Stomach (tissue), 9 donors: Measurements from ENCODE around the gene LURAP1L. TPM values are rescaled to one million over a fixed set of nuclear protein-coding genes. Genes with fewer than 3 reads are reported as not detected.

ENCODE experiments used
- DNase-seq, 2 donors: peaks; one replicate each; pipeline versions ENCODE4 v3.0.0 to v3.0.0-alpha.2; 2013 to 2019
- H3K27ac ChIP-seq, 5 donors: fragments of 200-600 bp in 4 of 5; sonication (generic) in 4 of 5; one replicate each; pipeline ENCODE4 v1.5.1; 2013 to 2019; ENCODE audit warnings: mild to moderate bottlenecking in 1 of 5, moderate library complexity in 1 of 5
- H3K27me3 ChIP-seq, 3 donors: fragments of 200-600 bp; sonication (generic); one replicate each; pipeline ENCODE4 v1.5.1; 2017 to 2019; ENCODE audit warnings: mixed run types in 1 of 3
- H3K36me3 ChIP-seq, 4 donors: fragments of 200-600 bp; sonication (generic); 1 replicate in 3 of 4; 2 replicates in 1 of 4; pipeline ENCODE4 v1.5.1; 2016 to 2019
- H3K4me1 ChIP-seq, 4 donors: fragments of 200-600 bp; sonication (generic); one replicate each; pipeline ENCODE4 v1.5.1; 2016 to 2019
- H3K4me3 ChIP-seq, 4 donors: fragments of 200-600 bp; sonication (generic) in 3 of 4; one replicate each; pipeline ENCODE4 v1.5.1; 2016 to 2019; ENCODE audit warnings: mild to moderate bottlenecking in 1 of 4
- H3K9me3 ChIP-seq, 4 donors: fragments of 200-600 bp; sonication (generic); one replicate each; pipeline ENCODE4 v1.5.1; 2016 to 2019
- CTCF ChIP-seq, 7 experiments: fragments of 450-650 bp in 4 of 7; fragments of 200-600 bp in 3 of 7; sonication (generic) in 3 of 7; IDR thresholded peaks; one replicate each; pipeline ENCODE4 v1.5.1; 2016 to 2019; ENCODE audit warnings: antibody characterized with exemption in 7 of 7, control low read depth in 2 of 7, mild to moderate bottlenecking in 1 of 7
- EP300 ChIP-seq: sonication (generic); formaldehyde crosslinking; IDR thresholded peaks from one replicate; pipeline ENCODE4 v1.6.1; 2017; ENCODE audit warnings: antibody characterized with exemption
- POLR2A ChIP-seq, 4 donors: fragments of 450-650 bp; IDR thresholded peaks; one replicate each; pipeline ENCODE4 v1.6.1; 2016; ENCODE audit warnings: antibody characterized with exemption in 4 of 4, control low read depth in 2 of 4, mild to moderate bottlenecking in 1 of 4, moderate library complexity in 1 of 4
- POLR2AphosphoS5 ChIP-seq, 3 donors: sonication (generic); formaldehyde crosslinking; IDR thresholded peaks; one replicate each; pipeline ENCODE4 v1.6.1; 2016; ENCODE audit warnings: antibody characterized with exemption in 3 of 3
- WGBS, 5 donors: extraction: QIAGEN DNeasy Blood & Tissue Kit in 3 of 5; methylation state at CpG; one replicate each; pipeline versions ENCODE4 v1.1.5 to v1.1.7; 2013 to 2018; 5-methylcytosine and 5-hydroxymethylcytosine counted together
- intact Hi-C: fragments of 100-400 bp; cut with DNase I; formaldehyde crosslinking; loops from one replicate; pipeline ENCODE4 v1.15.1; 2023; ENCODE audit warnings: low total_unique reads
- polyA plus RNA-seq, 3 donors: library from polyadenylated mRNA; stranded (reverse); fragments of 200-250 nt; gene quantifications; one replicate each; pipeline ENCODE4 v1.2.3, GENCODE V29; 2013
- total RNA-seq, 5 donors: library from RNA; depleted of rRNA; stranded (reverse); fragments of >200 nt; gene quantifications; one replicate each; pipeline versions ENCODE4 v1.1.0 to v1.2.3, GENCODE V29; 2014 to 2016
- donor health status: healthy with polysubstance abuse.
- donor health status: Bipolar disorder and iron deficiency.
- donor health status: healthy.

The LURAP1L gene
- total and polyA plus RNA-seq, 8 donors = 6.7 to 32.2 (median 20.6) TPM

- no peaks in the 10 kb centered on the region for H3K9me3 ChIP-seq
- H3K27ac ChIP-seq = no peak overlapping the region
- no peak for DNase-seq
- H3K27me3 ChIP-seq = no peaks in the 10 kb centered on the region
- H3K4me3 ChIP-seq = no peak overlapping the region
- no peaks in the 10 kb centered on the region for H3K36me3 ChIP-seq
- 68 to 92% (median 90%) methylated on average over 5 of the region's 5 CpGs for WGBS, 5 donors
- intact Hi-C loops = no loop called here
- H3K4me1 ChIP-seq = peaks cover 0 to 11% (median 3%) of the 10 kb centered on the region in 4 donors
- TF ChIP-seq EP300 = no peak
- no peak for TF ChIP-seq POLR2A (IDR thresholded peaks at IDR 0.05)
- no peak for TF ChIP-seq CTCF (IDR thresholded peaks at IDR 0.05)
- no peak for TF ChIP-seq POLR2AphosphoS5 (IDR thresholded peaks at IDR 0.05)
Observed at GRCh38 chr9:12846035-12846434, 71.2 kb downstream of the LURAP1L start.

- Histone ChIP-seq H3K4me1 (peaks cover 0 to 11% (median 3%) of the 10 kb centered on the region in 4 donors), H3K27me3 (no peaks in the 10 kb centered on the region), H3K27ac (no peak overlapping the region), H3K36me3 (no peaks in the 10 kb centered on the region), H3K9me3 (no peaks in the 10 kb centered on the region), H3K4me3 (no peak overlapping the region)
- intact Hi-C loops = no loop called here
- TF ChIP-seq POLR2A (IDR thresholded peaks at IDR 0.05) (no peak), EP300 (no peak), CTCF (IDR thresholded peaks at IDR 0.05) (no peak), POLR2AphosphoS5 (IDR thresholded peaks at IDR 0.05) (no peak)
- no peak for DNase-seq
Observed at GRCh38 chr9:12847561-12847960, 72.7 kb downstream of the LURAP1L start.

- peak overlapping the region in 1 of 5 donors; percentile 4 for H3K27ac ChIP-seq
- WGBS, 5 donors = 48 to 66% (median 53%) methylated on average over 1 of the region's 1 CpG
- TF ChIP-seq POLR2A (IDR thresholded peaks at IDR 0.05) = no peak
- TF ChIP-seq POLR2AphosphoS5 (IDR thresholded peaks at IDR 0.05) = no peak
- no peak for TF ChIP-seq EP300
- TF ChIP-seq CTCF (IDR thresholded peaks at IDR 0.05) = no peak
Observed at GRCh38 chr9:12849486-12850003, 74.7 kb downstream of the LURAP1L start.

GRCh38 chr9:12851341-12852090 lies 76.7 kb downstream of the LURAP1L start:
- no peak overlapping the region for H3K27ac ChIP-seq
- peaks cover 0 to 11% (median 3%) of the 10 kb centered on the region in 4 donors for H3K4me1 ChIP-seq
- no peaks in the 10 kb centered on the region for H3K27me3 ChIP-seq
- intact Hi-C loops = no loop called here
- no peaks in the 10 kb centered on the region for H3K36me3 ChIP-seq
- no peak for DNase-seq
- whole genome bisulfite sequencing, 5 donors = 78 to 91% (median 83%) methylated on average over 6 of the region's 6 CpGs
- H3K4me3 ChIP-seq = no peak overlapping the region
- no peak for TF ChIP-seq EP300
- TF ChIP-seq CTCF (IDR thresholded peaks at IDR 0.05) = no peak
- no peak for TF ChIP-seq POLR2A (IDR thresholded peaks at IDR 0.05)
- TF ChIP-seq POLR2AphosphoS5 (IDR thresholded peaks at IDR 0.05) = no peak
- H3K9me3 ChIP-seq = no peaks in the 10 kb centered on the region

More at GRCh38 chr9:12849486-12850003, 74.7 kb downstream of the LURAP1L start:
- intact Hi-C loops = no loop called here
- Histone ChIP-seq H3K4me1 (peaks cover 0 to 11% (median 3%) of the 10 kb centered on the region in 4 donors), H3K27me3 (no peaks in the 10 kb centered on the region), H3K36me3 (no peaks in the 10 kb centered on the region), H3K4me3 (no peak overlapping the region), H3K9me3 (no peaks in the 10 kb centered on the region)
- peak in 1 of 2 donors; percentile 41 for DNase-seq
